ENCODE results near the gene PRKRA.

DNA sequence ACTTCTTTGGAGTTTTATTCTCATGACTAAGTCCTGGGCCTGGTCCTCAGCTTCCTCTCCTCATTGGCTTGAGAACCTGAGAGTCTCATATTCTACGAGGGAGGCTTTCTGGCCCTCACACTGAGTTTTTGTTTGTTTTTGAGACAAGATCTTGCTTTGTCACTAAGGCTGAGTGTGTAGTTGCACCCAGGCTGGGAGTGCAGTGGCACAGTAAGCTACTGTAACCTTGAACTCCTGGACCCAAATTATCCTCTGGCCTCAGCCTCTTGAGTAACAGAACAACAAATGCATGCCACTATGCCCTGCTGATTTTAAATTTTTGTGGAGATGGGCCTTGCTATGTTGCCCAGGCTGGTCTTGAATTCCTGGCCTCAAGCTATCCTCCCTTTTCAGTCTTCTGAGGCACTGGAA is 22.6 kb downstream of the PRKRA start:
- TF ChIP-seq CTCF (IDR thresholded peaks at IDR 0.05) (no peak), POLR2A (IDR thresholded peaks at IDR 0.05) (no peak)
